Testis (tissue), 2 donors: ENCODE results near the gene PPFIA4.

Experiments
- CTCF ChIP-seq, 3 experiments: fragments of 450-650 bp in 2 of 3; fragments of 200-600 bp in 1 of 3; sonication (generic) in 1 of 3; IDR thresholded peaks; one replicate each; pipeline ENCODE4 v1.5.1; 2016 to 2019; ENCODE audit warnings: antibody characterized with exemption in 3 of 3, mild to moderate bottlenecking in 2 of 3, moderate library complexity in 1 of 3
- POLR2A ChIP-seq: fragments of 450-650 bp; IDR thresholded peaks from one replicate; pipeline ENCODE4 v1.6.1; 2017; ENCODE audit warnings: antibody characterized with exemption, mild to moderate bottlenecking, moderate library complexity

GRCh38 chr1:203051841-203052324, 25.6 kb downstream of the PPFIA4 start:
- TF ChIP-seq CTCF (IDR thresholded peaks at IDR 0.05) (no peak), POLR2A (no peak)
